Right lobe of liver (tissue), 4 donors: ENCODE results near the gene GPA33.

Experiments used
- CTCF ChIP-seq, 4 donors: fragments of 200-600 bp in 3 of 4; fragments of 450-650 bp in 1 of 4; IDR thresholded peaks; one replicate each; pipeline versions ENCODE4 v1.5.1 to v1.8.0; 2016 to 2022; ENCODE audit warnings: antibody characterized with exemption in 4 of 4, mild to moderate bottlenecking in 2 of 4
- POLR2A ChIP-seq: fragments of 450-650 bp; IDR thresholded peaks from one replicate; pipeline ENCODE4 v1.6.1; 2017; ENCODE audit warnings: antibody characterized with exemption, mild to moderate bottlenecking
- donor health status: DM: no; HTN: no; CAD: no.
- donor health status: DM: no; HTN: no; CAD: no.
- donor health status: DM: no; HTN: yes; CAD: no.

GRCh38 chr1:167067904-167068303, 22.3 kb downstream of the GPA33 start:
- TF ChIP-seq CTCF (IDR thresholded peaks at IDR 0.05) = no peak
- no peak for TF ChIP-seq POLR2A
